Urothelium cell line (cell line): Measurements from ENCODE around the gene CBARP.

ENCODE experiments used
- DNase-seq: peaks from one replicate; pipeline ENCODE4 v3.0.0; 2011; ENCODE audit warnings: low spot score, mixed read lengths
- FAIRE-seq: peaks from 2 replicates; lab custom pipeline; 2011; peaks lifted over from hg19 to GRCh38; lab: Jason Lieb, UNC

CBARP gene

DNA sequence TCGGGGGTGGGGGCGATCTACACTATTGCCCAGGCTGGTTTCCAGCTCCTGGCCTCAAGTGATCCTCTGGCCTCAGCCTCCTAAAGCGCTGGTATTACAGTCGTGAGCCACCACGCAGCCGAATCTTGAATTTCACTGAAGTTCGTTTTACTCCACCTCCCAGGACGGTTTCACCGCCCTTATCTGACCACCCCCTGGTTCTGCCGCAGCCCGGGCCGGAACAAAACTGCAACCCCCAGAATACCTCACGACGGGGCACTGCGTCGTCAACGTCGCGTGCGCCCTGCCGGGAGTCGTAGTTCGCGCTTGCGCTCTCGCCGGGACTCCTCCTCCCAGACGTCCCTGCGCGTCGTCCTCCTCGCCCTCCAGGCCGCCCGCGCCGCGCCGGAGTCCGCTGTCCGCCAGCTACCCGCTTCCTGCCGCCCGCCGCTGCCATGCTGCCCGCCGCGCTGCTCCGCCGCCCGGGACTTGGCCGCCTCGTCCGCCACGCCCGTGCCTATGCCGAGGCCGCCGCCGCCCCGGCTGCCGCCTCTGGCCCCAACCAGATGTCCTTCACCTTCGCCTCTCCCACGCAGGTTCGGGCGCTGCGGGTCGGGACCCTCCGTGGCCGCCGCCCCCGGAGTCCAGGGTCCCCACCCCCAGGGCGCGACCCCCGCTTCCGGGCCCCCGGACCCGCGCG lies 3.8 kb upstream of the CBARP start, which contains the start of gene ATP5F1D:
Gene ATP5F1D, plus strand, starts transcription at position 335 of the 679 bp plus-strand sequence. Its CDS starts 100 bp downstream, at position 435.
- peak; percentile 91 for DNase-seq
- FAIRE-seq: peak; percentile 69

GRCh38 chr19:1240925-1241324 lies 3.1 kb upstream of the CBARP start:
- FAIRE-seq (no peak), DNase-seq (no peak)

- FAIRE-seq (no peak), DNase-seq (peak; percentile 93)
These were observed 2.3 kb upstream of the CBARP start for GRCh38 chr19:1239796-1240737.

GRCh38 chr19:1239420-1239795 lies 1.6 kb upstream of the CBARP start:
- DNase-seq (no peak), FAIRE-seq (no peak)

GRCh38 chr19:1238369-1239303 lies 831 bp upstream of the CBARP start:
- FAIRE-seq (no peak), DNase-seq (no peak)

GRCh38 chr19:1237027-1237659 lies 662 bp downstream of the CBARP start:
- no peak for FAIRE-seq
- DNase-seq: no peak

DNA sequence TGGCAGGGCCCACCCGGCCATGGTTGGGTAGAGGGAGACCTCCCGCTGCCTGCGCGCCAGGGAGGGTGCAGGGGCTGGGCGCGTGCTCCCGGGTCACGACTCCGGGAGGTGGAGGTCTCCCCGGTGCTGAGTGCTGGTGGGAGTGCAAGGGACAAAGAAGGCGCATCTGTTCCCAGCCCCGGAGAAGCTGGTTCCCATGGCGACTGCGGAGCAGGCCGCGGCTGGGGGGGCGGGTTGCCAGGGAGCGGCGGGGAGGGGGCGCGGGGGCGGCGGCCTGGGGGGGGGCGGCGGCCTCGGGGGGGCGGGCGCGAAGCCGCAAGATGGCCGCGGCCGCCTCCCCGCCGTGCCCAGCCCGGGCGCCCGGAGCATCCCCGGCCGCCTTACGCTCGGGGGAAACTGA lies 1.2 kb downstream of the CBARP start:
- peak; percentile 21 for DNase-seq

GRCh38 chr19:1235625-1236538 lies 1.9 kb downstream of the CBARP start:
- peak; percentile 24 for DNase-seq
- no peak for FAIRE-seq

More for the DNA sequence above, 1.2 kb downstream of the CBARP start:
- no peak for FAIRE-seq

DNA sequence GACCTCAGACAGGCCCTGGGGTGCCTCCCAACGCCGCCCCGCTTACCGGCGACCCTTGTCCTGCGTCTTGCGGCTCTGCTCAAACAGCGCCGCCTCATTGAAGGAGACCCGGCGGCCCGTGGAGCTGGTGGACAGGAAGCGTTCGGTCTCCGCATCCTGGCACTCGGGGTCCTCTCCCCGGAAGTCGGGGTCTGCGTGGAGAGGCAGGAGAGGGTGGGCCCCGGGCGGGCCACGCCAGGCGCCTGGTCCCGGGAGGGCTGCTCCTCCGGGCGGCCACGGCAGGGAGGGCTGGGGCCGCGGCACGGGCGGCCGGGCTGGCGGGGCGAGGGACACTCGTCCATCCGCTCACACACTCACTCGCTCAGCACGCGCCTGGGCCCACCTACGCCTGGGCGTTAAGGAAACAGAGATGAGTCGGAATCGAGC lies 2.8 kb downstream of the CBARP start:
- no peak for DNase-seq
- FAIRE-seq: no peak

- FAIRE-seq: no peak
- no peak for DNase-seq
These were observed 3.5 kb downstream of the CBARP start for GRCh38 chr19:1234051-1234954.

DNA sequence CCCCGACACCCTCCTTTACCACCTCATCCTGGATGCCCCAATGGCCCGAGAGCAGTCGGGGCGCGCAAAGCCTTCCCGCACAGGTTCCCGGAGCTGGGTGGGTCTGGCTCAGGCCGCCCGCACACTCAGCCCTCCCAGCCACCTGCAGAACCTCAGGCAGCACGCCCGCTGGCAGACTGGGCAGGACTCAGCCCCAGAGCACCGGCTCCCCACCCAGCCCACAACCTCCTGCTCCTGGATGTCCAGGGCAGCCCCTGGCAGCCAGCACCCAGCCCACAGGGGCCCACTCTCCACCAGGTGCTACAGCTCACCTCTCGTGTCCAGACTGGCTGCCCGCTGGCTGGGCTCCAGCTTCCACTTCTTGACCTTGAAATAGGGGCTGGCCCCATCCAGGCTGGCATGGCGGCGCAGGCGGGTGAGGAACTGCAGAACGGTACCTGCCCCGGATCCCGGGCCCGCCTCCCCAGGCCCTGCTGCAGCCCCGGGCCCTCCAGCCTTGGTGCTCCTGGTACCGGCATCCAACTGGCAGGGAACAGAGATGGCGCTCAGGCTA lies 4.6 kb downstream of the CBARP start:
- DNase-seq (no peak), FAIRE-seq (no peak)

- DNase-seq (no peak), FAIRE-seq (no peak)
These were observed 5.1 kb downstream of the CBARP start for GRCh38 chr19:1232652-1233072.

DNA sequence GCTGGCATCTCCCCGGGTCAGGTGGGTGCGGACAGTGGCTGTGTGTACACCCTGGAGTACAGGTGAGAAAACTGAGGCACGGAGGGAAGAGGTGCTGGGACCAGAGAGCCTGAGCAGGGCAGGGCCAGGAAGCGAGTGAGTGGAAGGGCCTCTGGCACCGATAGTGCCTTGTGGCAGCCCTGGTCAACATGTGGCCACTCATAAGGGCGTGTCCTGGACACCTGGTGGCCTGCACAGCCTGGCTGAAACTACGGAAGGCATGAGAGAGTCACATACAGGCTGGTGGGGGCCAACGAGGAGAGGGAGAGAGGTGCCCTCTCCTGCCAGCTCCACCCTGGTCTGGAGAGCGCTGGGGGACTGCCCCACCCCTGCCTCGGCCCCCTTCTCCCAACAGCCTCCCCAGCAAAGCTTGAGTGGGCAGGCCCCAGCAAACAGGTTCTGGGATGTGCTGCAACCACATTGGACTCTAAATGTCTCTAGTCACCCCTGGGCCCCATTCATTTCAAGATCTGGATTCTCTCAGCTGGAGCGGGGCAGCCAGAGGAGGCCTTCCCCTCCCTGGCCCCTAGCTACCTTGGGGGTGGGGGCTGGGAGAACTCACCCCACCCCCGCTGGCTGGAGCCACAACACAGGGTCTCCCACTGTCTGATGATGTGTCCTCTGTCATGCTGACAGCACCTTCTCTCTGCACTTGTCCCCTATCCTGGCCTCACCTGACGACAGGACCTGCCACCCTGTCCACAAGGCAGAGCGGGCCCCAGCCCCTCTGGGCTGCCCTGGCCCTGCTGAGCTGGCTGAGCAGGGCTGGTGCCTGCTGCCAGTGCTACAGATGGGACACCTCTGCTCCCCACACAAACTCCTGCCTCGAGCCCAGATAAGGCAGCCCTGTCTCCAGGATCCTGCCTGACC lies 5.8 kb downstream of the CBARP start:
- DNase-seq: no peak
- FAIRE-seq: no peak

- FAIRE-seq: no peak
- no peak for DNase-seq
These were observed 6.9 kb downstream of the CBARP start for GRCh38 chr19:1230783-1231489.

DNA sequence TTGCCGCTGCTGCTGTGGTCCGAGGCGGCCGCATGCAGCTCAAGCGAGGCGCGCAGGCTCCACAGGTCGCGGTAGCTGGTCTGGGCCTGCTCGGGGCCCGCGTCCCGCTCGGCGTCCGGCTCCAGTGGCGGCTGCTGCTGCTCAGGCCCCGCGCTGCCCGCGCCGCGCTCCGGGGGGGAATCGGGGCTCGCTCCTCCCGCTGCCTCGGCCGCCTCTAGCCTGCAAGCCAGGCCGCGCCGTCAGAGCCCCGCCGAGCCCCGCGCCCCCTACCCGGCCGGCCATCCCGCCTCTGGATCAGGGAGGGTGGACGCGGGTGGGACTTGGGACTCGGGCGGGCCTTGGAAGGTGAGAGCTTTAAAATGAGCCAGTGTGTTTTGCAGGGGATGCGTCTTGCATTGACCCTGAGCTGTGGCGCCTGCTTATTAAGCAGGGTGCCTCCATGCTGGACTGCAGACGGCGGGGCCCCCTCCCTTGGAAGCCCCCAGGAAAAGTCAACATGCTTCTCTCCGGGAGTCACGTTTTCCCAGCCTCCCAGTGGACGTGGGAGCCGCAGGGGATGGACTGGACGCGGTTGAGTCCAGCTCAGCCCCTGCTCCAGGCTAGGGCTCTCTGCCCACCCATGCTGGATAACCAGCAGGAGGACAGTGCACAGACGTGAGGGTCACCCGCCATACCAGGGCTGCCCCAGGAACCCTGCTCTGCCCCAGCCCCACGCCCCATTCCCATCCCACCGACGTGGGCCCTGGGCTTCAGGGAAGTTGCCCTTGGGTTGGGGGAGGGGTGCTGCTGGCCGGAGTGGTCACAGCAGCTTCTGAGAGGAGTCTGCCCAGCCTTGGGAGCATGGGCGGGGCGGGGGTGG lies 7.7 kb downstream of the CBARP start:
- no peak for DNase-seq
- no peak for FAIRE-seq
